HCT116 (cell line): ENCODE measurements around the gene UBE2E3.

Experiments
- POLR2A ChIP-seq: IDR thresholded peaks from 2 replicates; pipeline ENCODE4 v1.7.0; 2011; ENCODE audit warnings: borderline replicate concordance; ENCODE audit not compliant: insufficient read depth, insufficient read length; ENCODE audit errors: extremely low read depth
- RAD21 ChIP-seq: IDR thresholded peaks from 2 replicates; pipeline ENCODE4 v1.6.1; 2012; ENCODE audit warnings: low read depth, mild to moderate bottlenecking
- SIN3A ChIP-seq: IDR thresholded peaks from 2 replicates; pipeline ENCODE4 v1.6.1; 2012; ENCODE audit warnings: low read depth
- TF ChIP-seq, protein P1 (sequence below), 3 experiments: fragments of 200-600 bp in 1 of 3; sonication (generic) in 1 of 3; IDR thresholded peaks in 2 of 3; conservative IDR thresholded peaks in 1 of 3; 2 replicates each; pipeline ENCODE4 v1.5.1; 2012 to 2017; ENCODE audit warnings: low read depth in 2 of 3, low read length in 2 of 3, antibody characterized with exemption in 1 of 3, borderline replicate concordance in 1 of 3, control low read depth in 1 of 3, mild to moderate bottlenecking in 1 of 3, mixed read lengths in 1 of 3, mixed run types in 1 of 3, moderate library complexity in 1 of 3; ENCODE audit not compliant: insufficient read depth in 1 of 3
- TF ChIP-seq, protein P2 (sequence below): IDR thresholded peaks from 2 replicates; pipeline ENCODE4 v1.6.1; 2012
- TF ChIP-seq, protein P3 (sequence below): IDR thresholded peaks from 2 replicates; pipeline ENCODE4 v1.6.1; 2012; ENCODE audit warnings: low read depth

DNA sequence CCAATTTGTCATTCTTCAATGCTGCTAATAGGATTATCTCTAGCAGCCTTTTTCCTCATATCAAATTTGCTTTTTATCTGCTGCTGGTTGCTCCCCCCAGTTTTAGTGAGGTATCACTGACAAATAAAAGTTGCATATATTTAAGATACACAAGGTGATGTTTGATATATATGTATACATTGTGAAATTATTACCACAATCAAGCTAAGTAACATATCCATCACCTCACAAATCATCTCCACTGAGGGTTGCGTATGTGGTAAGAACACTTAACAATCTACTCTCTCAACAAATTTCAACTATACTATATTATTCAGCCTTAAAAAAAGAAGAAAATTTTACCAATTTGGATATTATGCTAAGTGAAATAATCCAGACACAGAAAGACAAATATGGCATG is 30.5 kb upstream of the UBE2E3 start:
- TF ChIP-seq, protein P1, sequence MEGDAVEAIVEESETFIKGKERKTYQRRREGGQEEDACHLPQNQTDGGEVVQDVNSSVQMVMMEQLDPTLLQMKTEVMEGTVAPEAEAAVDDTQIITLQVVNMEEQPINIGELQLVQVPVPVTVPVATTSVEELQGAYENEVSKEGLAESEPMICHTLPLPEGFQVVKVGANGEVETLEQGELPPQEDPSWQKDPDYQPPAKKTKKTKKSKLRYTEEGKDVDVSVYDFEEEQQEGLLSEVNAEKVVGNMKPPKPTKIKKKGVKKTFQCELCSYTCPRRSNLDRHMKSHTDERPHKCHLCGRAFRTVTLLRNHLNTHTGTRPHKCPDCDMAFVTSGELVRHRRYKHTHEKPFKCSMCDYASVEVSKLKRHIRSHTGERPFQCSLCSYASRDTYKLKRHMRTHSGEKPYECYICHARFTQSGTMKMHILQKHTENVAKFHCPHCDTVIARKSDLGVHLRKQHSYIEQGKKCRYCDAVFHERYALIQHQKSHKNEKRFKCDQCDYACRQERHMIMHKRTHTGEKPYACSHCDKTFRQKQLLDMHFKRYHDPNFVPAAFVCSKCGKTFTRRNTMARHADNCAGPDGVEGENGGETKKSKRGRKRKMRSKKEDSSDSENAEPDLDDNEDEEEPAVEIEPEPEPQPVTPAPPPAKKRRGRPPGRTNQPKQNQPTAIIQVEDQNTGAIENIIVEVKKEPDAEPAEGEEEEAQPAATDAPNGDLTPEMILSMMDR (IDR thresholded peaks at IDR 0.05 in 2 of 3, conservative IDR thresholded peaks at IDR 0.05 in 1 of 3; ENCODE audit: borderline replicate concordance in 1 of 3, insufficient read depth in 1 of 3, low read depth in 2 of 3, low read length in 2 of 3): no peak
- TF ChIP-seq RAD21 (no peak), POLR2A (no peak), SIN3A (no peak)
- TF ChIP-seq, protein P2, sequence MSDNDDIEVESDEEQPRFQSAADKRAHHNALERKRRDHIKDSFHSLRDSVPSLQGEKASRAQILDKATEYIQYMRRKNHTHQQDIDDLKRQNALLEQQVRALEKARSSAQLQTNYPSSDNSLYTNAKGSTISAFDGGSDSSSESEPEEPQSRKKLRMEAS: no peak
- TF ChIP-seq, protein P3, sequence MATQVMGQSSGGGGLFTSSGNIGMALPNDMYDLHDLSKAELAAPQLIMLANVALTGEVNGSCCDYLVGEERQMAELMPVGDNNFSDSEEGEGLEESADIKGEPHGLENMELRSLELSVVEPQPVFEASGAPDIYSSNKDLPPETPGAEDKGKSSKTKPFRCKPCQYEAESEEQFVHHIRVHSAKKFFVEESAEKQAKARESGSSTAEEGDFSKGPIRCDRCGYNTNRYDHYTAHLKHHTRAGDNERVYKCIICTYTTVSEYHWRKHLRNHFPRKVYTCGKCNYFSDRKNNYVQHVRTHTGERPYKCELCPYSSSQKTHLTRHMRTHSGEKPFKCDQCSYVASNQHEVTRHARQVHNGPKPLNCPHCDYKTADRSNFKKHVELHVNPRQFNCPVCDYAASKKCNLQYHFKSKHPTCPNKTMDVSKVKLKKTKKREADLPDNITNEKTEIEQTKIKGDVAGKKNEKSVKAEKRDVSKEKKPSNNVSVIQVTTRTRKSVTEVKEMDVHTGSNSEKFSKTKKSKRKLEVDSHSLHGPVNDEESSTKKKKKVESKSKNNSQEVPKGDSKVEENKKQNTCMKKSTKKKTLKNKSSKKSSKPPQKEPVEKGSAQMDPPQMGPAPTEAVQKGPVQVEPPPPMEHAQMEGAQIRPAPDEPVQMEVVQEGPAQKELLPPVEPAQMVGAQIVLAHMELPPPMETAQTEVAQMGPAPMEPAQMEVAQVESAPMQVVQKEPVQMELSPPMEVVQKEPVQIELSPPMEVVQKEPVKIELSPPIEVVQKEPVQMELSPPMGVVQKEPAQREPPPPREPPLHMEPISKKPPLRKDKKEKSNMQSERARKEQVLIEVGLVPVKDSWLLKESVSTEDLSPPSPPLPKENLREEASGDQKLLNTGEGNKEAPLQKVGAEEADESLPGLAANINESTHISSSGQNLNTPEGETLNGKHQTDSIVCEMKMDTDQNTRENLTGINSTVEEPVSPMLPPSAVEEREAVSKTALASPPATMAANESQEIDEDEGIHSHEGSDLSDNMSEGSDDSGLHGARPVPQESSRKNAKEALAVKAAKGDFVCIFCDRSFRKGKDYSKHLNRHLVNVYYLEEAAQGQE: no peak
